Heart left ventricle (tissue), 16 donors: ENCODE results near the gene ZFYVE21. TPM values are rescaled to one million over a fixed set of nuclear protein-coding genes. Genes with fewer than 3 reads are reported as not detected.
A peak's percentile ranks its signal among the peaks of the same experiment; 100 is the strongest.

Experiments
- ATAC-seq, 4 donors: fragments of 200-7000 bp; cut with Tn5 transposase; one replicate each; pipeline ENCODE4 v1.9.1; 2020 to 2022; ENCODE audit warnings: moderate library complexity in 4 of 4, mild to moderate bottlenecking in 3 of 4, moderate number of reproducible peaks in 1 of 4
- DNase-seq, 5 donors: peaks; one replicate each; pipeline ENCODE4 v3.0.0-alpha.2; 2020
- H3K27ac ChIP-seq, 12 donors: fragments of 200-600 bp; sonication (generic) in 4 of 12; one replicate each; pipeline versions ENCODE4 v1.5.0 to v1.8.0; 2016 to 2022; ENCODE audit warnings: mild to moderate bottlenecking in 2 of 12
- H3K27me3 ChIP-seq, 9 donors: fragments of 200-600 bp; sonication (generic) in 2 of 9; one replicate each; pipeline versions ENCODE4 v1.5.1 to v1.8.0; 2016 to 2022; ENCODE audit warnings: mild to moderate bottlenecking in 3 of 9
- H3K36me3 ChIP-seq, 9 donors: fragments of 200-600 bp; sonication (generic) in 2 of 9; one replicate each; pipeline versions ENCODE4 v1.5.0 to v1.8.0; 2018 to 2022; ENCODE audit warnings: mild to moderate bottlenecking in 2 of 9
- H3K4me1 ChIP-seq, 12 donors: fragments of 200-600 bp; sonication (generic) in 4 of 12; one replicate each; pipeline versions ENCODE4 v1.5.0 to v1.8.0; 2016 to 2022; ENCODE audit warnings: mild to moderate bottlenecking in 3 of 12
- H3K4me3 ChIP-seq, 12 donors: fragments of 200-600 bp; sonication (generic) in 4 of 12; one replicate each; pipeline versions ENCODE4 v1.5.0 to v1.8.0; 2017 to 2022; ENCODE audit warnings: mild to moderate bottlenecking in 9 of 12, moderate library complexity in 4 of 12
- H3K9me3 ChIP-seq, 12 donors: fragments of 200-600 bp; sonication (generic) in 4 of 12; one replicate each; pipeline versions ENCODE4 v1.5.0 to v1.8.0; 2016 to 2022; ENCODE audit warnings: mild to moderate bottlenecking in 1 of 12
- POLR2A ChIP-seq, 2 donors: fragments of 450-650 bp; IDR thresholded peaks; one replicate each; pipeline ENCODE4 v1.6.1; 2017; ENCODE audit warnings: antibody characterized with exemption in 2 of 2, mild to moderate bottlenecking in 2 of 2, moderate library complexity in 2 of 2
- WGBS, 4 donors: extraction: QIAGEN DNeasy Blood & Tissue Kit in 2 of 4; methylation state at CpG; one replicate each; pipeline versions ENCODE4 v1.1.5 to v1.1.7; 2013 to 2018; 5-methylcytosine and 5-hydroxymethylcytosine counted together
- intact Hi-C, 10 donors: fragments of 100-400 bp; cut with DNase I; formaldehyde crosslinking; loops; one replicate each; pipeline versions ENCODE4 v1.11.1 to v1.14.2; 2022
- polyA plus RNA-seq, 2 donors: library from polyadenylated mRNA; stranded (reverse); fragments of 200-250 nt; gene quantifications; one replicate each; pipeline ENCODE4 v1.2.3, GENCODE V29; 2013
- total RNA-seq, 9 donors: library from RNA; depleted of rRNA in 2 of 9; stranded (reverse); fragments of >200 nt in 2 of 9; fragmentation: NEBNext Ultra II Directional in 3 of 9; extraction: Animal tissue kit (Norgen Biotek cat#: 25700) in 3 of 9; gene quantifications; one replicate each; pipeline versions ENCODE4 v1.1.0 to v1.2.4, GENCODE V29; 2016 to 2023
- TF ChIP-seq, protein P1 (sequence below), 12 donors: fragments of 200-600 bp; sonication (generic) in 4 of 12; IDR thresholded peaks; one replicate each; pipeline versions ENCODE4 v1.5.0 to v1.8.0; 2018 to 2022; ENCODE audit warnings: antibody characterized with exemption in 12 of 12, mild to moderate bottlenecking in 5 of 12
- donor health status: ischemic (EF 13 %, LVEDD 7.1; RV severe dilation, severe dysfunction).
- donor health status: healthy with polysubstance abuse.
- donor health status: DM: no; HTN: yes; CAD: no.
- donor health status: DM: no; HTN: no; CAD: no.
- donor health status: ischemic (EF 25% LVEDD 6.9; RV normal size, moderate dysfunction).
- donor health status: ischemic (EF 25% LVEDD 5.7; RV mildly dilated, moderate dysfunction).
- donor health status: healthy.
- donor health status: DM: yes; HTN: yes; CAD: no.
- donor health status: ischemic (EF 35%, LVEDD 5.7; RV mildly dilated, moderate dysfunction).
- donor health status: nonischemic (EF 11% LVEDD 7.7; RV severe dilation, severe dysfunction).
- donor health status: DM: yes; HTN: yes; CAD: no.
- donor health status: PGD.
- donor health status: ischemic (EF 29% LVEDD 5.4; RV normal size, mild dysfunction).
- donor health status: nonischemic (EF 23%, LVEDD 6.1; RV moderate dilation, normal function).

The ZFYVE21 gene
- total and polyA plus RNA-seq, 11 donors = 44.1 to 86.1 (median 52.5) TPM

DNA sequence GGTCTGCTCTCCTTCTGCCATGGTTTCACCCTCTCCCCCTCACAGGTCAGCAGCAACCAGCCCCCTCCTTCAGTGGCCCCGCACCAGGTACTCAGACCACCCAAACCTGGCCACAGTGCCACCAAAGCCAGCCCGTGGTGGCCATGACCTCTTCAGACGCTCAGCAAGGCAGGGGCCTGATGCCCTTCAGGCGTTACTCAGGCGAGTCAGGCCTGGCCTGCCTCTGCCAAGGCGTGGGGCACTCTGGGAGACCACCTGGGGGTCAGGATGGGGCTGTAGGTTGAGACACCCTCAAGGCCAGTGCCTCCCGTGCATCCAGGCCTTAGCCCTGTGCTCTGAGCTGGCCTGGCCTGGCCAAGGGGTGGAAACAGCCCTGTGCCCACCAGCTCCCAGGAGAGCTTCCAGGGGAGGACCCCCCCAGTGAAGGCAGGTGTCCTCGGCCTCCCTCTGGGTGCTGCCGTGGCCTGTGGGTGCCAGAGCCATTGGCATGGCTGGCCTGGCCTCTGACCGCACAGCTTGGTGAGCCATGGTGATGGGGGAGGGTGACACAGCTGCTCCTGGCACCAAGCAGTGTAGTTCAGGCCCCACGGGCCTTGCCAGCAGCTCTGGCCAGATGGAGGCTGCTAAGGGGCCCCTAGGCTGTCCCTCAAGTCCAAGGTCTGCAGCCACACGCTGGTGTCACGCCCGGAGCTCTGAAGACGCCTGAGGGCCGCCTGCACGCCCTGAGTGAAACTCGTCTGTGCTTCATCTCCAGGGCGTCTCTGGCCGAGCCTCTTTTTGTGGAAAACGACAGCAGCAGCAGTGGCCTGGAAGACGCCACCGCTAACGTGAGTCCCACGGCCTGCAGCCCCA, 15.5 kb upstream of the ZFYVE21 start:
- H3K27ac ChIP-seq = peak overlapping the region in 9 of 12 donors; percentile 10 to 75 (median 56)
- ATAC-seq = peak; percentile 23 to 73 (median 64)
- WGBS, 4 donors = 73 to 88% (median 85%) methylated on average over 7 to 25 of the region's 25 CpGs
- intact Hi-C loops = loop anchor here in 1 of 10 donors (10.0 kb wide), 1 partner anchor 125 kb away; no protein-coding TSS in a partner anchor
- H3K27me3 ChIP-seq = no peaks in the 10 kb centered on the region
- H3K4me3 ChIP-seq = no peak overlapping the region
- H3K36me3 ChIP-seq = peaks cover 0 to 89% (median 58%) of the 10 kb centered on the region in 9 donors
- H3K9me3 ChIP-seq = no peaks in the 10 kb centered on the region
- TF ChIP-seq, protein P1, sequence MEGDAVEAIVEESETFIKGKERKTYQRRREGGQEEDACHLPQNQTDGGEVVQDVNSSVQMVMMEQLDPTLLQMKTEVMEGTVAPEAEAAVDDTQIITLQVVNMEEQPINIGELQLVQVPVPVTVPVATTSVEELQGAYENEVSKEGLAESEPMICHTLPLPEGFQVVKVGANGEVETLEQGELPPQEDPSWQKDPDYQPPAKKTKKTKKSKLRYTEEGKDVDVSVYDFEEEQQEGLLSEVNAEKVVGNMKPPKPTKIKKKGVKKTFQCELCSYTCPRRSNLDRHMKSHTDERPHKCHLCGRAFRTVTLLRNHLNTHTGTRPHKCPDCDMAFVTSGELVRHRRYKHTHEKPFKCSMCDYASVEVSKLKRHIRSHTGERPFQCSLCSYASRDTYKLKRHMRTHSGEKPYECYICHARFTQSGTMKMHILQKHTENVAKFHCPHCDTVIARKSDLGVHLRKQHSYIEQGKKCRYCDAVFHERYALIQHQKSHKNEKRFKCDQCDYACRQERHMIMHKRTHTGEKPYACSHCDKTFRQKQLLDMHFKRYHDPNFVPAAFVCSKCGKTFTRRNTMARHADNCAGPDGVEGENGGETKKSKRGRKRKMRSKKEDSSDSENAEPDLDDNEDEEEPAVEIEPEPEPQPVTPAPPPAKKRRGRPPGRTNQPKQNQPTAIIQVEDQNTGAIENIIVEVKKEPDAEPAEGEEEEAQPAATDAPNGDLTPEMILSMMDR (IDR thresholded peaks at IDR 0.05) = no peak
- no peak for TF ChIP-seq POLR2A (IDR thresholded peaks at IDR 0.05)
- DNase-seq = peak; percentile 18 to 70 (median 61)
- peaks cover 12 to 83% (median 57%) of the 10 kb centered on the region in 12 donors for H3K4me1 ChIP-seq

DNA sequence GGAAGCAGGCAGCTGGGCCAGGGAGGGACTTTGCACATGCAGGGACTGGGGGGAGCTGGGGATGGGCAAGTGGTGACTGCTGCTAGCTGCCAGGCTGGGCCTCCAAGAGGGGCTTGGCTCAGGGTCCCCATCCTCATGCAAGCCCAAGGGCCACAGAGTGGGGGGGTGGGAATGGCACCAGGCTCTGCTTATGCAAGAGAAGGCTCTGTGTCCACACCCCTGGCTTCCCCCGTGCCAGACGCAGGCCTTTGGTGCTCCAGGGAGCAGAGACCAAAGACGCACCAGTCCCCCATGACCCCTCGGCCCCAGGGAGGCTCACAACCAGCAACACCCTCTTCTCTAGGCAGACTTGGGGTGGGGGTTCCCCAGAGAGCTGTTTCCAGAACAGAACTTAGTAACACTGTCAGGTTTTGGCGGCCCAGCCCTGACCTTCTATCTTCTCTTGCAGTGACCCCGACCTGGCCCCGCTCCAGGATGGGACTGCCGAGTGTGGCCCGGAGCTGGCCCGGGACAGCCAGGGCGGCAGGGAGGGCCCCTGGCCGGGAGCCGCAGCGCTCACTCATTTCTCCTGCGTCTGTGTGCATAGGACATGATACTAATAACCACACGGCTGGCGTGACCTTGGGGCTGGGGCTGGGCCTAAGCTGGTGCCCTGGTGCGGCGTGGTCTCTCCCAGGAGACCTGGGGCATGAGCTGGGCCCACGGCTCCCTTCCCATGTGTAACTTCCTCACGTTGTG, 14.7 kb upstream of the ZFYVE21 start:
- DNase-seq = peak in 4 of 5 donors; percentile 32 to 68 (median 62)
- WGBS, 4 donors = 68 to 94% (median 83%) methylated on average over 12 to 21 of the region's 21 CpGs
- peak in 2 of 4 donors; percentile 0 to 46 for ATAC-seq
- H3K27me3 ChIP-seq = no peaks in the 10 kb centered on the region
- no peaks in the 10 kb centered on the region for H3K9me3 ChIP-seq
- H3K36me3 ChIP-seq = peaks cover 0 to 83% (median 58%) of the 10 kb centered on the region in 9 donors
- H3K4me1 ChIP-seq = peaks cover 12 to 84% (median 60%) of the 10 kb centered on the region in 12 donors
- intact Hi-C loops = no loop called here
- no peak for TF ChIP-seq POLR2A (IDR thresholded peaks at IDR 0.05)
- TF ChIP-seq, protein P1 (IDR thresholded peaks at IDR 0.05) = no peak
- H3K27ac ChIP-seq = peak overlapping the region in 9 of 12 donors; percentile 9 to 75 (median 56)
- no peak overlapping the region for H3K4me3 ChIP-seq

DNA sequence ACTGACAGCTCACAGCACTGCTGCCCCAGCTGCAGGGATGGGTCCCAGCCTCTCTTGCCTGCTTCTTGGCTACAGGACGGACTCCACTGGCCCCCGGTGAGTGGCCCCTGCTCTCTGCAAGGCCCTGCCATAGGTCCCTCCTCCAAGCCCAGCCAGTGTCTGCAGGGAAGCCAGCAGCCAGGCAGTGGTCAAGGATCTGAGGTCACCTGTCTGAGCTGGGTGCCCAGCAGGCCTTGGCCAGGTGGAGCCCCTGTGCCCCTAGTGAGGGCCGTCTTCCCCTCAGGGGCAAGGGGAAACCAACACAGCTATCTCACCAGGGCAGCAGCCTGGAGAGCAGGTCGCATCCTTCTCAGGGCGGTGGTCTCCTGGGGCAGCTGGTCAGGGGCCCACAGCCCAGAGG, 13.5 kb upstream of the ZFYVE21 start:
- no peaks in the 10 kb centered on the region for H3K27me3 ChIP-seq
- H3K9me3 ChIP-seq = no peaks in the 10 kb centered on the region
- H3K4me1 ChIP-seq = peaks cover 4 to 75% (median 50%) of the 10 kb centered on the region in 12 donors
- DNase-seq (peak in 2 of 5 donors; percentile 13 to 52), ATAC-seq (no peak)
- TF ChIP-seq, protein P1 (IDR thresholded peaks at IDR 0.05) = no peak
- no peak for TF ChIP-seq POLR2A (IDR thresholded peaks at IDR 0.05)
- 84 to 92% (median 89%) methylated on average over 2 to 5 of the region's 5 CpGs for WGBS, 4 donors
- H3K4me3 ChIP-seq = no peak overlapping the region
- H3K27ac ChIP-seq = no peak overlapping the region
- H3K36me3 ChIP-seq = peaks cover 0 to 83% (median 64%) of the 10 kb centered on the region in 9 donors
- intact Hi-C loops = no loop called here
